ENCODE measurements around the gene ATL2.
"Not testable (repeated sequence)": the region's sequence is repeated elsewhere in the genome, so short reads cannot be mapped to it uniquely, and the experiment has no call there.

The ATL2 gene

GRCh38 chr2:38416296-38417036 is 39.4 kb upstream of the ATL2 start:
- TF ChIP-seq CTCF (IDR thresholded peaks at IDR 0.05) (no peak), ZFX (IDR thresholded peaks at IDR 0.05; ENCODE audit: borderline replicate concordance) (no peak)
- no peak overlapping the region for H3K27ac ChIP-seq

- H3K27ac ChIP-seq: no peak overlapping the region
- TF ChIP-seq CTCF (IDR thresholded peaks at IDR 0.05) (no peak), ZFX (IDR thresholded peaks at IDR 0.05; ENCODE audit: borderline replicate concordance) (no peak)
These were observed 38.7 kb upstream of the ATL2 start for GRCh38 chr2:38415728-38416291.

GRCh38 chr2:38415023-38415422 is 38.0 kb upstream of the ATL2 start:
- TF ChIP-seq CTCF (IDR thresholded peaks at IDR 0.05) (no peak), ZFX (IDR thresholded peaks at IDR 0.05; ENCODE audit: borderline replicate concordance) (no peak)

GRCh38 chr2:38412235-38412871 is 35.3 kb upstream of the ATL2 start:
- H3K27ac ChIP-seq: not testable (repeated sequence)

More at GRCh38 chr2:38415023-38415422, 38.0 kb upstream of the ATL2 start:
- H3K27ac ChIP-seq: no peak overlapping the region

GRCh38 chr2:38409156-38410102 is 32.4 kb upstream of the ATL2 start:
- no peak overlapping the region for H3K27ac ChIP-seq
- TF ChIP-seq ZFX (IDR thresholded peaks at IDR 0.05; ENCODE audit: borderline replicate concordance) (no peak), CTCF (IDR thresholded peaks at IDR 0.05) (no peak)

- TF ChIP-seq CTCF (IDR thresholded peaks at IDR 0.05) (no peak), ZFX (IDR thresholded peaks at IDR 0.05; ENCODE audit: borderline replicate concordance) (no peak)
- H3K27ac ChIP-seq: no peak overlapping the region
These were observed 30.1 kb upstream of the ATL2 start for GRCh38 chr2:38407111-38407682.

GRCh38 chr2:38406597-38407110 is 29.6 kb upstream of the ATL2 start:
- no peak overlapping the region for H3K27ac ChIP-seq

More at GRCh38 chr2:38406597-38407110, 29.6 kb upstream of the ATL2 start:
- TF ChIP-seq CTCF (IDR thresholded peaks at IDR 0.05): no peak
- no peak for TF ChIP-seq ZFX (IDR thresholded peaks at IDR 0.05; ENCODE audit: borderline replicate concordance)
